ENCODE measurements around the gene DAGLB.

Gene DAGLB

GRCh38 chr7:6409091-6409490 is 38.7 kb downstream of the DAGLB start:
- Histone ChIP-seq H3K27me3 (ENCODE audit: insufficient read depth, low read length) (no peaks in the 10 kb centered on the region), H3K4me2 (ENCODE audit: low read length) (no peak overlapping the region), H3K4me1 (ENCODE audit: insufficient read depth, low read length, severe bottlenecking) (no peaks in the 10 kb centered on the region), H3K4me3 (ENCODE audit: low read depth, low read length, poor library complexity, severe bottlenecking) (no peak overlapping the region), H4K20me1 (ENCODE audit: insufficient read depth, low read length) (no peaks in the 10 kb centered on the region), H3K9me2 (ENCODE audit: low read depth, low read length) (no peaks in the 10 kb centered on the region), H2AFZ (ENCODE audit: low read length) (no peak overlapping the region), H3K9me3 (ENCODE audit: low read length) (no peaks in the 10 kb centered on the region), H3F3A (ENCODE audit: insufficient read depth, low read length) (0 out of 2 replicates have a peak, but pooled peaks cover 4% of the 10 kb centered on the region), H3K9ac (ENCODE audit: low read length) (no peak overlapping the region), H3K79me2 (ENCODE audit: insufficient read depth, low read length) (no peaks in the 10 kb centered on the region), H3K27ac (ENCODE audit: low read depth, low read length, poor library complexity, severe bottlenecking) (no peak overlapping the region), H3K36me3 (ENCODE audit: insufficient read depth, low read length) (peaks cover 88% of the 10 kb centered on the region)
- TF ChIP-seq, protein P1, sequence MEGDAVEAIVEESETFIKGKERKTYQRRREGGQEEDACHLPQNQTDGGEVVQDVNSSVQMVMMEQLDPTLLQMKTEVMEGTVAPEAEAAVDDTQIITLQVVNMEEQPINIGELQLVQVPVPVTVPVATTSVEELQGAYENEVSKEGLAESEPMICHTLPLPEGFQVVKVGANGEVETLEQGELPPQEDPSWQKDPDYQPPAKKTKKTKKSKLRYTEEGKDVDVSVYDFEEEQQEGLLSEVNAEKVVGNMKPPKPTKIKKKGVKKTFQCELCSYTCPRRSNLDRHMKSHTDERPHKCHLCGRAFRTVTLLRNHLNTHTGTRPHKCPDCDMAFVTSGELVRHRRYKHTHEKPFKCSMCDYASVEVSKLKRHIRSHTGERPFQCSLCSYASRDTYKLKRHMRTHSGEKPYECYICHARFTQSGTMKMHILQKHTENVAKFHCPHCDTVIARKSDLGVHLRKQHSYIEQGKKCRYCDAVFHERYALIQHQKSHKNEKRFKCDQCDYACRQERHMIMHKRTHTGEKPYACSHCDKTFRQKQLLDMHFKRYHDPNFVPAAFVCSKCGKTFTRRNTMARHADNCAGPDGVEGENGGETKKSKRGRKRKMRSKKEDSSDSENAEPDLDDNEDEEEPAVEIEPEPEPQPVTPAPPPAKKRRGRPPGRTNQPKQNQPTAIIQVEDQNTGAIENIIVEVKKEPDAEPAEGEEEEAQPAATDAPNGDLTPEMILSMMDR (IDR thresholded peaks at IDR 0.05; ENCODE audit: low read length) = no peak
- no peak for TF ChIP-seq EZH2 (IDR thresholded peaks at IDR 0.05; ENCODE audit: borderline replicate concordance, low read length)

GRCh38 chr7:6407434-6407833 is 40.3 kb downstream of the DAGLB start:
- Histone ChIP-seq H3K79me2 (ENCODE audit: insufficient read depth, low read length) (no peaks in the 10 kb centered on the region), H3K4me1 (ENCODE audit: insufficient read depth, low read length, severe bottlenecking) (no peaks in the 10 kb centered on the region), H2AFZ (ENCODE audit: low read length) (no peak overlapping the region), H3K9me3 (ENCODE audit: low read length) (no peaks in the 10 kb centered on the region), H3F3A (ENCODE audit: insufficient read depth, low read length) (peaks cover 4% of the 10 kb centered on the region; the same call in 1 of the 2 replicates), H3K36me3 (ENCODE audit: insufficient read depth, low read length) (peaks cover 89% of the 10 kb centered on the region), H3K27ac (ENCODE audit: low read depth, low read length, poor library complexity, severe bottlenecking) (no peak overlapping the region), H3K4me2 (ENCODE audit: low read length) (no peak overlapping the region), H4K20me1 (ENCODE audit: insufficient read depth, low read length) (no peaks in the 10 kb centered on the region), H3K9me2 (ENCODE audit: low read depth, low read length) (no peaks in the 10 kb centered on the region), H3K9ac (ENCODE audit: low read length) (no peak overlapping the region), H3K27me3 (ENCODE audit: insufficient read depth, low read length) (no peaks in the 10 kb centered on the region), H3K4me3 (ENCODE audit: low read depth, low read length, poor library complexity, severe bottlenecking) (no peak overlapping the region)
- no peak for TF ChIP-seq EZH2 (IDR thresholded peaks at IDR 0.05; ENCODE audit: borderline replicate concordance, low read length)
- TF ChIP-seq, protein P1 (IDR thresholded peaks at IDR 0.05; ENCODE audit: low read length) = no peak

GRCh38 chr7:6406121-6406520 is 41.6 kb downstream of the DAGLB start:
- Histone ChIP-seq H3K27ac (ENCODE audit: low read depth, low read length, poor library complexity, severe bottlenecking) (no peak overlapping the region), H3K79me2 (ENCODE audit: insufficient read depth, low read length) (no peaks in the 10 kb centered on the region), H3F3A (ENCODE audit: insufficient read depth, low read length) (peaks cover 4% of the 10 kb centered on the region; the same call in 1 of the 2 replicates), H3K4me2 (ENCODE audit: low read length) (no peak overlapping the region), H2AFZ (ENCODE audit: low read length) (no peak overlapping the region), H3K36me3 (ENCODE audit: insufficient read depth, low read length) (peaks cover 89% of the 10 kb centered on the region), H3K4me3 (ENCODE audit: low read depth, low read length, poor library complexity, severe bottlenecking) (no peak overlapping the region), H3K9ac (ENCODE audit: low read length) (no peak overlapping the region), H3K9me2 (ENCODE audit: low read depth, low read length) (no peaks in the 10 kb centered on the region), H3K9me3 (ENCODE audit: low read length) (no peaks in the 10 kb centered on the region), H4K20me1 (ENCODE audit: insufficient read depth, low read length) (no peaks in the 10 kb centered on the region), H3K27me3 (ENCODE audit: insufficient read depth, low read length) (no peaks in the 10 kb centered on the region), H3K4me1 (ENCODE audit: insufficient read depth, low read length, severe bottlenecking) (no peaks in the 10 kb centered on the region)
- TF ChIP-seq, protein P1 (IDR thresholded peaks at IDR 0.05; ENCODE audit: low read length) = no peak
- TF ChIP-seq EZH2 (IDR thresholded peaks at IDR 0.05; ENCODE audit: borderline replicate concordance, low read length) = no peak

Measured in OCI-LY1 (cell line).